ENCODE measurements around the gene CARHSP1. TPM values are rescaled to one million over a fixed set of nuclear protein-coding genes. Genes with fewer than 3 reads are reported as not detected.

The CARHSP1 gene
- total RNA-seq, 1 donor from 2014 or later: 113 TPM

- TF ChIP-seq CTCF (IDR thresholded peaks at IDR 0.05; ENCODE audit: insufficient read depth, low read length, poor library complexity, severe bottlenecking): no peak
- Histone ChIP-seq H3K36me3 (ENCODE audit: control insufficient read depth, insufficient read depth, low read length) (peaks cover 2% of the 10 kb centered on the region), H3K4me3 (ENCODE audit: low read depth, low read length) (no peak overlapping the region), H3K27me3 (ENCODE audit: control insufficient read depth, insufficient read depth, low read length) (no peaks in the 10 kb centered on the region)
- DNase-seq (ENCODE audit: low read depth): no peak
Observed at GRCh38 chr16:8849411-8850011, 19.3 kb downstream of the CARHSP1 start.

- H3K4me3 ChIP-seq (ENCODE audit: low read depth, low read length): no peak overlapping the region
- no peaks in the 10 kb centered on the region for H3K27me3 ChIP-seq (ENCODE audit: control insufficient read depth, insufficient read depth, low read length)
- no peak for DNase-seq (ENCODE audit: low read depth)
- TF ChIP-seq CTCF (IDR thresholded peaks at IDR 0.05; ENCODE audit: insufficient read depth, low read length, poor library complexity, severe bottlenecking): no peak
- peaks cover 2% of the 10 kb centered on the region for H3K36me3 ChIP-seq (ENCODE audit: control insufficient read depth, insufficient read depth, low read length)
Observed at GRCh38 chr16:8848939-8849391, 19.8 kb downstream of the CARHSP1 start.

- H3K27me3 ChIP-seq (ENCODE audit: control insufficient read depth, insufficient read depth, low read length): no peaks in the 10 kb centered on the region
- no peak for DNase-seq (ENCODE audit: low read depth)
- H3K4me3 ChIP-seq (ENCODE audit: low read depth, low read length): no peak overlapping the region
- no peak for TF ChIP-seq CTCF (IDR thresholded peaks at IDR 0.05; ENCODE audit: insufficient read depth, low read length, poor library complexity, severe bottlenecking)
- H3K36me3 ChIP-seq (ENCODE audit: control insufficient read depth, insufficient read depth, low read length): peaks cover 2% of the 10 kb centered on the region
Observed at GRCh38 chr16:8848231-8848938, 20.4 kb downstream of the CARHSP1 start.

- peaks cover 2% of the 10 kb centered on the region for H3K36me3 ChIP-seq (ENCODE audit: control insufficient read depth, insufficient read depth, low read length)
- H3K27me3 ChIP-seq (ENCODE audit: control insufficient read depth, insufficient read depth, low read length): no peaks in the 10 kb centered on the region
- H3K4me3 ChIP-seq (ENCODE audit: low read depth, low read length): no peak overlapping the region
- TF ChIP-seq CTCF (IDR thresholded peaks at IDR 0.05; ENCODE audit: insufficient read depth, low read length, poor library complexity, severe bottlenecking): no peak
- DNase-seq (ENCODE audit: low read depth): no peak
Observed at GRCh38 chr16:8847623-8848022, 21.2 kb downstream of the CARHSP1 start.

- no peak overlapping the region for H3K4me3 ChIP-seq (ENCODE audit: low read depth, low read length)
- H3K36me3 ChIP-seq (ENCODE audit: control insufficient read depth, insufficient read depth, low read length): peaks cover 2% of the 10 kb centered on the region
- no peaks in the 10 kb centered on the region for H3K27me3 ChIP-seq (ENCODE audit: control insufficient read depth, insufficient read depth, low read length)
- TF ChIP-seq CTCF (IDR thresholded peaks at IDR 0.05; ENCODE audit: insufficient read depth, low read length, poor library complexity, severe bottlenecking): no peak
- DNase-seq (ENCODE audit: low read depth): no peak
Observed at GRCh38 chr16:8847145-8847544, 21.7 kb downstream of the CARHSP1 start.
